Right ventricle myocardium superior (tissue), 1 donor: ENCODE results near the gene LRRC74A. TPM values are rescaled to one million over a fixed set of nuclear protein-coding genes. Genes with fewer than 3 reads are reported as not detected.

Experiments used
- ATAC-seq: fragments of 200-7000 bp; cut with Tn5 transposase; one replicate; pipeline ENCODE4 v1.9.1; 2020; ENCODE audit warnings: mild to moderate bottlenecking; ENCODE audit not compliant: poor library complexity
- DNase-seq: peaks from one replicate; pipeline ENCODE4 v3.0.0-alpha.2; 2020
- intact Hi-C: fragments of 100-400 bp; cut with DNase I; formaldehyde crosslinking; loops from one replicate; pipeline ENCODE4 v1.11.2; 2022
- total RNA-seq: library from RNA; stranded (reverse); fragmentation: NEBNext Ultra II Directional; extraction: Animal tissue kit (Norgen Biotek cat#: 25700); gene quantifications from one replicate; pipeline ENCODE4 v1.2.1, GENCODE V29; 2021
- donor health status: DM: no; HTN: yes; CAD: no; lungs with severe emphysema.

The LRRC74A gene
- total RNA-seq, 1 donor from 2014 or later, result not detected

DNA sequence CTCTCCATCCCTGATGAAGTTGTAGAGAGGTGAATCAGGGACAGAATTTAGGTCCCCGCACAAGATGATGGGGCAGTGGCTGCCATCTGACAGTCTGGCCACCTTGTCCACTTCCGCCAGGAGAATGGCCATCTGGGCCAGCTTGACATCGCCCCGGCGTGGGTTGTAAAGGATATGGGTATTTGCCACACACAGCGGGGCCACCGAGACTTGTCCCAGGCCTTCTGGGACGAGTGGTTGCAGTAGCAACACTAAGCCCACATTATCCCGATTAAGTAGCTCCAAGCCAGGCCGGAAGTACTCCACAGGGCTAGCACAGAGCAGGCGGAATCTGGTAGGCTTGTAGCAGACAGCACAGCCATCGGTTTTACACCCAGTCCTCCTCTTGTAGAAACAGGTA, 19.8 kb upstream of the LRRC74A start:
- ATAC-seq (no peak), DNase-seq (no peak)
- intact Hi-C loops, result no loop called here

DNA sequence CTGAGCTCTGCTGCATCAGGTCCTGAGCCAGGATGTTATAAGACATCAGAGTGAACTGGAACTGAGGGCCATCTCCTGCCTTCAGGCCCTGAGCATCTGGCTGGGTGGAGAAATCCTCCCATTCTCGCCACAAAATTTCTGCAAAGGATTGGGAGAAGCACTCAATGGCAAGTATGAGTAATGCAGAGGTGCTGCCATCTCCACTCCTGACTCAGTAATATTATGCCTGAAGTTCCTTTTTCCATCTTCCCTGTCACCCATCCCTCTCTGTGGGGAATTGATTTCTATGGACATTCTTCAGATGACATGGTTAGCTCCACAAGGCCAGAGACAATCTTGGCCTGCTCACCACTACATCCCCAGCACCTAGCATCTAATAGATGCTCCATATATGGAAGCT, 18.2 kb upstream of the LRRC74A start:
- intact Hi-C loops, result no loop called here
- ATAC-seq (no peak), DNase-seq (no peak)

DNA sequence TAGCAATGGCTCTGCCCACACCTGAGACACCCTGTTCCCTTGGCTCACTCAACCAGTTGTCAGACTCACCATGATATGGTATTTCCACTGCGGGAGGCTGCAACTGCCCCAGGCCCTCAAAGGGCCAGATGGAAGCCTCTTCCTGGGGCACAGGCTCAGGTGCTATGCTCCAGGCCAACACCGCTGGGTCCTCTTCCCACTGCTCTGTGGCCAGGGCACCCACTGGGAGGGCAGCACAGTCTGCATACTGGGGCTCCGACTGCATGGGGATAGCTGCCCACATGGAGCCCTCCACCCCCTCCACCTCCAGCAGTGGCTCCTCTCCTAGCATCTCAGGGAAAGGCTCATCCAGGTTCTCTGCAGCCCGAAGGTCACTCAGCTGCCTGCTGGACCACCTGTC, 17.2 kb upstream of the LRRC74A start:
- intact Hi-C loops, result no loop called here
- ATAC-seq (no peak), DNase-seq (no peak)

DNA sequence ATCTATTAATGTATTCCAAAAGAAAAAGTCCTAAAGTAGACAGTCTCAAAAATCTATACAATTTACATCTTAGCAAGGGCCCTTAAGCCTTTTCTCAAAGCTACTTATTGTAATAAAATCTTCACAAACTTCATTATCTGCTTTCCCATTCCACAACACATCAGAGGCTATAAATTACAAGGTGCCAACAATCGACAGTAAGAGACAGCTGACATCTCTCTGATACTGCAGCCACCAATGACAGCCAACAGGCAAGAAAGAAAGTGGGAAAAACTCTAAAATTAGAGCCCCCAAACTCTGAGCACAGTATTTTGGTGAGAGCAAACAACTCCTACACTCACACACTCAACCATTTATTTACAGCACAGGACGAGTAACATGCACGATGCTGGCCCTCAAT, 15.7 kb upstream of the LRRC74A start:
- ATAC-seq, result no peak
- intact Hi-C loops, result no loop called here
- DNase-seq, result no peak

DNA sequence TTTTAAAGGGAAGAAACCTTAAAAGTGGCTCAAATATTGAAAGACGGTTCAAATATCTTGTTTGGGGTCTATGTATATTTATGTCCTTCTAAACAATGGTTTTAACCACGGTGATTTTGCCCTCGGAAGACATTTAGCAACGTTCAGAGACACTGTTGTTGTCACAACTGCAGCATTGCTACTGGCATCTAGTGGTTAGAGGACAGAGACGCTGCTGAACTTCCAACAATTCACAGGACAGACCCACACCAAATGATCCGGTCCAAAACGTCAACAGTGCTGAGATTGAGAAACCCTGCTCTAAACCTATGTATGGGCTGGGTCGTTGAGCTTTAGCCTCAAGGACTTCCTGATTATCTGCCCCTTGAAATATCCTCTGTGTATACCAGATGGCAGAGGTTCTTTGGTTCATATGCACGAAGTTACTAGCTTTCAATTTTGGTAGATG, 15.2 kb upstream of the LRRC74A start:
- ATAC-seq (peak; percentile 32), DNase-seq (no peak)
- intact Hi-C loops, result no loop called here

DNA sequence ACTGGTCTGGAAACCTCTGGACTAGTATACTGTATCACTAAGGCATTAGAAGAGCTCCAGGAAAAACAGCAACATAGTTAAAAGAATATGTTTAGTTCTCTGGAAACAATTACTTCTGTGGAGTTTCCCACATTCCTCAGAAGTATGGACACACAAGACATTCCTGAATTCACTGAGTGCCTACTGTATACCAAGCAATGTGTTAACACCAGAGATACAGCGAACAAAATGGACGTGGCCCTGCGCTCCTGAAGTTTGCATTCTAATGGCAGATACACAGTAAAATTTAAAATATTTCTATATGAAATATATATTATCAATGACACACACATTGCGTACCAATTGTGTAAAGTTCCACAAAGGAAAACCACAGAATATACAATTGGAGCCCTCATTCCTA, 14.6 kb upstream of the LRRC74A start:
- intact Hi-C loops, result no loop called here
- ATAC-seq, result no peak
- DNase-seq, result no peak

DNA sequence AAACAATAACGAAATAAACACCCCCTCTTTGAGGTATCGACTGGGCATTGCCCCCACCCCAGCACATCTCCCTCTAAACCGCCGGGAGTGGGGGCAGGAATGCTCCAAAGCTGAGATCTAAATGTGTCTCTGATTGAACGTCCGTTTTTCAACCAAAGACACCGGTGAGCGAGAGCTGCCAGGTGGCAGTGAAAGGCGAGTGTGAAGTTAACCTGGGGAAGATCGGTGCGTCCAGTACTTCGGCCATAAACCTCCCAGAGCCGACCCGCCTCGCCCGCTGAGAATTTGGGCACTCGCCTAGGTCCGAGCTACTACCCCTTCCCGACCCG, 14.2 kb upstream of the LRRC74A start:
- ATAC-seq (peak; percentile 6), DNase-seq (no peak)
- intact Hi-C loops, result no loop called here

DNA sequence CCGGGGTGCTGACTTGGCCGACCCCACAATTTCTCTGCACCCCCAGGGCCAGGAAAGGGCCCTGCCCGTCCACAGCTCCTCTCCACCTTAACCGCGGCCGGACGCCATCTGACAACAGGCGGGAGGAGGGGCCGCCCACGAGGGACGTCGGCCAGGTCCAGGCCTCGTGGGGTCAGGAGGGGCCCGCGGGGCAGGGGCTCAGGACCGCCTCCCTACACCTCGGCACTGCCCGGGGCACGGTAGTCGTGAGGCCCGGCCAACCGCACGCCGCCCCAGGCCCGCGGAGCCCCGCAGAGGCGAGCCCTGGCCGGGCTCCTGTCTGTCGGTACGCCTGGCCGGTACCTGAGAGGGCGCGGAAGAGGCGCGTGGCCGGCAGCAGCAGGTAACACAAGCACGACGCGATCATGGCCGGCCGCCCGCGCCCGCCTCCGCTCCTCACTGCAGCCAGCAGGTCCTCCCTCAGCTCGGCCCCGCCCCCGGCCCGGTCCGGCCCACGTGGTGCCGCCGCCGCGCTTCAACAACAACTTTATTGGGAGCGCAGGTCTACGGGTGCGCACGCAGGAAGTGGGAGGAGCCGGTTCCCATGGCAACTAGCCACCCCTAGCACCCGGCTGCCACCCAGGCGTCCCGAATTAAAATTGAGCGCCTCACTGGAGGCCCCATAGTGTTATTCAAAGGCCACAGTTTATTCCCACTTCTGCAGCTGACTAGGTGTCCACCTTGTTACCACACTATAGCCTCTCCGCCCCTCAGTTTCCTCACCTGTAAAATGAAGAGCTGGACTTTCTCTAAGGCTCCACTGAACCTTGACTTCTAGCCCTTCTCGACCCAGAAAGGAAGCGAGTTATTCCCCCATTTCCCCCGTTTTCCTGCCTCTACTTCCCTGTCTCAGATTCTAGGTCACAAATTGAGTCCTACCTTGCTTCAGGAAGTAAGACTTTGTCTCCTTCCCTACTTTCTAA, 13.5 kb upstream of the LRRC74A start, which contains the start of gene ANGEL1:
Gene ANGEL1, minus strand, starts transcription at position 461 of the 962 bp plus-strand sequence. Its CDS starts 55 bp downstream, at position 406.
- intact Hi-C loops, result no loop called here

DNA sequence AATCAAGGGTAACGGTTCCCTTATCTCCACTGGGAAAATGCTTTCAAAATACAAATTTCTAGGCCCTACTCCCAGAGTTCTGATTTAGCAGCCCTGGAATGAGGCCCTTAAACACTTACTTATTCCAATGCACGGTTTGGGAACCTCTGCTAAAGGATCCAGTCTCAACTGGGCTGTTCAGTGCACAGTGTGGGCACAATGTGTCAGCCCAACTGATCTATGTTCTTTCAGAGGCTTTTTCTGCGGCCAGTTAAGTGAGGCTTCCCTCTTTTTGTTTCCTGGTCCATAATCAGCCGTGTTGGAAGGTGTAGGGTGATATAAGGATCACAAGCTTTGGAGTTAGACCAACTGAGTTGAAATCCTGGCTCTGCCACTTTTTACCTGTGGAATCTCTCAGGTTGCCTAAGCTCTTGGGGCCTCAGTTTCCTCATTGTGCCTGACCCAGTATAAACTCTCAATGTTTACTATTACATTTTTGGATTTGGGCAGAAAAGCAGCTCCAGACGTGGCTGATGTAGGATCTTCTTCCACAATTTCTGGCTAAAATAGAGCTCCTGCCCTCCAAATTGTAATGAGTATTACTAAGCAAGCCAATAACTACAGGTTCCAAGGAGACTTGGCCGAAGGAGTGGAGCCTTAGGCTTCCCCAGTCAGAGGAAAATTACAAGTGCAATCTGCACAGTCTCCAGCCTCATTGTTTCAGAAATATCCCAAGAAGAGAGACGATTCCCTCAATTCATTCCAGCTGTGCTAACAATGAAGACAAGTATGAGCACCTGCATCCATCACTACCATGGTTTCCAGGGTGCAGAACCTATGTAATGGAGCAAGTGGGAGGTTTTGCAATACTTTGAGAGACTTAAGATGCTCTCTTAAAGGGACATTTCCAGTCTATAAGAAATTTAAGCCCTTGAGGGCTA, 11.2 kb upstream of the LRRC74A start:
- DNase-seq (no peak), ATAC-seq (no peak)
- intact Hi-C loops, result no loop called here

More for the DNA sequence above, 13.5 kb upstream of the LRRC74A start, which contains the start of gene ANGEL1:
- ATAC-seq (peak; percentile 95), DNase-seq (peak; percentile 98)

DNA sequence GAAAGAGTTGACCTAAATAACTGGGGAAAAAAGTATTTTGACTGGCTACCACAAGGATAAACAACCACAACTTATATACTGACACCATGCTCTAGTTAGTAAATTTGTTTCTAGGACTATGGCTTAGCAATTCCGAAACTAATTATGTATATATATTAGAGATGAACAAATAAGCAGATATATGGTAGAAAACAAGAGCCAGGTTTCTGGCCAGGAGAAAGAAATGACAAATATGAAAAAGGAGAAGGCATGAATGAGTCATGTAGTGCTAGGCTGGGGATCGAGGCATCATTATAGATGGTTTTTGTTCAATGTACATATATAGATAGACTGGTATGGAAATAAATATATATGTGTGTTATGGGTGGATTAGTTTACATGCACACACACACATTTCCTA, 5.5 kb upstream of the LRRC74A start:
- ATAC-seq (no peak), DNase-seq (no peak)
- intact Hi-C loops, result no loop called here

DNA sequence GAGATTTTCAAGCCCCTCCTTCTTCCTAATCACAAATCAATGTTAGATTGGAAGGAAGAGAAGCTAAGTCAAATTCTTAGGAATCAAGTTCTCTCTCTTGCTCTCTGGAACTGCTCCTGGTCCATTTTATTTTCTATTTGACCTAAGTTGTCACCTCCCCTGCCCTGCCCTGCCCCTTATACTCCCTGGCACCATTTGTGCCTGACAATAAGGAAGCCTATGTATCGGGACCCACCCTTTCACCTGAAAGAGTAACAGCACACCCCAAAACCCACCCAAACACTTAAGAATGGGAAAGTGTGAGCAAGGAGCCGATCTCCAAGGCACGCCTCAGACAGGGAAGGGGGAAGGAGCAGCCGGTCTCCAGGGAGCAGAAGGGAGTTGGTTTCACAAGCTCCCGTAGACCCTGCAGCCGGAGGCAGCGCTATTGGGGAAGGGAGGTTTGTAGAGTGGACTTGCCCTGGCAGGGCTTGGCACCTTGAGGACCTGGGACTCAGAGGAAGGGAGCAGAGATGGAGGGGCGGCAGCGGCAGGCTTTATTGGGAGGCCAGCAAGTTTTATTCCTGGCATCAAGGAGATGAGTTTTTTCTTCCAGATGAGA, 1.6 kb downstream of the LRRC74A start:
- ATAC-seq (peak; percentile 65), DNase-seq (peak; percentile 70)
- intact Hi-C loops, result no loop called here

DNA sequence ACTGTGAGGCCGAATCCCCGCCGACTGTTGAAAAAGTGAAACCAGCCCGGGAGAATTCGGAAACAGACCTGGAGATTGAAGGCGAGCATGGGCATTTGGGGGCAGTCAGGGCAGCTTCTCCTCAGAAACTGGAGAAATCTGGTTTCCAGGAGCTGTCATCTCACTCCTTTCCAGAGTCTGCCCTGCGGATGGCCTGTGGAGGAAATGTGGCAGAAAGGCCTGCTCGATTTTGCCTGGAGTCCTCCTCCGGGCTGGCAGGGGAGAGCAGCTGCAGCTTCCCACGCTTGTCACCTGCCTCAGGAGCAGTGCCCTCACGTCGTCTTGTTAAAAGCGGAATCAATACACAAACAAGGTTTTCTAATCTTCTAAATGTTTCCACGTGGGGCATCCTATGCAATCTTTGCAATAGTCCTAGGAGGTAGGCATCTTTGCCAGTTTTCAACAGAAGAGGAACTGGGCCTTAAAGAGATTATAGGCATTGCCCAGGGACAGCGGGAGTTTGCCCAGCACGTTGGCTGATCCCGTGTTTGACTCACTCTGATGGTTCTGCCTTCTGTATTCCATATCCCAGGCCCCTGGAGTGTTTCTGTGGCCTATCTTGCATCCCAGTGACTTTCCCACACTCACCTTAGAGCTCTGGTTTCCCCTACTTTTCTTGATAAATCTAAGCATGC, 2.3 kb downstream of the LRRC74A start:
- ATAC-seq, result no peak
- no peak for DNase-seq
- intact Hi-C loops, result no loop called here

DNA sequence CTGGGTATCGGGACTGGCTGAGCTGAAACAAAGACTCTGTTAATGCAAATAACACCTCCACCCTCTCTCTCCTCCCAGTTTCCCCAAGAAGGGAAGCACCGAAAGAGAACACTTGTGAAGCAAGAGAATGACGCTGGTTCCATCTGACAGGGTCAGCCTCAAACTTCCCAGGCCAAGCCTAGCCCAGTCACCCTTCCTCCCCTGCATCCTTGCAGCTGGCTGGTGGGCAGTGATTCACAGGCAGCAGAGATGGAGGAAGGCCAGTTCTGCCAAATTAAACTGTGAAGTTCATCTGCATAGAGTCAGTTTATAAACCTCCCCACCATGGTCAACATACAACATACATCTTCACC, 2.8 kb downstream of the LRRC74A start:
- ATAC-seq (peak; percentile 75), DNase-seq (peak; percentile 68)
- intact Hi-C loops, result no loop called here

DNA sequence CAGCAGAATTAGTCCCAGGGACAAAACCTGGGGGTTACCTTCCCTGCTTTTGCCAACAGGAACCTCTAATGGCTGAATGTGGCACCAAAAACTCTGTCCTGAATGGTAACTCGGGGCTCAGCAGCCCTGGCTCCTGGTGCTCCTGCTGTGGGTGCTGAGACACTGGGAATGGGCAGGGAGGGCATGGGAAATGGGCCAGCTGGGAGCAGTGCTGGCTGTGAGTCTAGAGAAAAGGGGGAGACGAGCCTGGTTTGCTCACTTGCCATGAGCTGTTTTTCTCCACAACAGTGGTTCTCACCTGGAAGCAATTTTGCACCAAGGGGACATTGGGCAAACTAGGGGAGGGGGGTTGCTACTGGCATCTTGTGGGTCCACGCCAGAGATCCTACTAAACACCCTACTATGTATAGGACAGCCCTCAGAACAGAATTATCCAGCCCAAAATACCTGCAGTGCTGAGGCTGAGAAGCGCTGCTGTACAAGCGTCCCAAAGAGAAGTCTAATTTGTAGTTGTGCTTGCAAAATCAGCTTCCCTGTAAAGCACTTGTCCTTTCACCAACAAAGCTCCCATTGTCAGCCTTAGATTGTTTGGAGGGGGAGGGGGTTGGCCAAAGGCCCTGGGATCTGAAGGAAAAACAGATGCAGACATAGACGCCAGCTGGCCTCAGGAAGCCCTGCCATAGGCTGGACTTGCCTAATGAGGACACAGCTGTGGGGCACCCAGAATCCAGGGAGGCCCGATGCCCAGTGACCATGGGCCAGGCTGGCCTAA, 3.6 kb downstream of the LRRC74A start:
- intact Hi-C loops, result no loop called here
- DNase-seq, result peak; percentile 92
- ATAC-seq, result peak; percentile 72

DNA sequence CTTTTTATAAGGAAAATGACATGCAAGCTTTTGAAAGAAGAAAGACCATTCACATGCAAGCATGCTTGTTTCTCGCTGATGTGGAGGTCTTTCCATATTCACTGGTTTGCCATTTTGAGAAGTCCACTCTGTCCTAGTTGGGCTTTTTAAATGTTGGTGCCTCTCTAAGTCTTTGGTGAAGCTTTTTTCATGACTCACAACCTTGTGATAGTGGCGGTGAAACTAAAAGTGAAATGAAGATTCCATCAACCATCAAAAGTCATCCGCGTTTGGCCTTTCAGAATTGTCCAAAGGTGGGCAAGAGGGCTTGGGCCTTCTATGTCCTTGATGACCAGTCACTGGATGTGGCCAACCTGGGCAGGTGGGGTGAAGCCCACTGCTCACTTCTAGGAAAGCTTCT, 4.3 kb downstream of the LRRC74A start:
- ATAC-seq (no peak), DNase-seq (no peak)
- intact Hi-C loops, result no loop called here

DNA sequence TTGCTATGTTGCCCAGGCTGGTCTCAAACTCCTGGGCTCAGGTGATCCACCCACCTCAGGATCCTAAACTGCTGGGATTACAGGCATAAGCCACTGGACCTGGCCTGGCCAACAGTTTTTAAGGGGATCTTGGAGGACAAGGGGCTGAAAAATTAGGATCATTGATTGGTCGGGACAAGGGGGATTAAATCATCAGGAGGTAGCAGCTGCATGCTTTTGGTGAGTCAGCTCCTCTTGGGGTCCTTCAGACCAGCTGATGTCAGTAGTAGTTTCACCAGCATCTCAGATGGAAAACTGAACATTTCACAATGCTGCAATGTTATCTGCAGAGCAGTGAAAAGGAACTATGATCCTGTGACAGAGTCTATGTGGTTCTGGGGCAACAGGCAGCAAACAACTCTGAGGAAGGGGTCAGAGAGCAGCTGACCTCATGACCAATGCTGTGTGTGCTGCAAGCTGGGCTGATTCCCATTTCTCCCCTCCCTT, 6.3 kb downstream of the LRRC74A start:
- DNase-seq (no peak), ATAC-seq (peak; percentile 47)
- intact Hi-C loops, result no loop called here

DNA sequence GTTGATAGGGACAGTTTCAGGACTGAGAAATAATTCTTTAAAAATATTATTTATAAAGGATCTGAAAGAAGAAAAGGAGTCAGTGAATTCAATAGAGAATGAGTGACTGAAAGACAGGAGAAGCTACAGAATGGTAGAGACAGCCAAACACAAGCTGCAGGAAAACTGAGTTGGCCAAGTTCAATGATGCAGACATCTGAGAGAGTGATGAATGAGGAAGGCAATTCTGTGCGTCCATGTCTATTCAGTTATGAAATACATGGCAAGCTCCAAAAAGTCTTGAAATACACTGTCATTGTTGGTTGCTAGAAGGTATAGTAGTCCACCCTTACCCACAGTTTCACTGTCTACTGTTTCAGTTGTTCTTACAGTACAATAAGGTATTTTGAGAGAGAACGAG, 6.8 kb downstream of the LRRC74A start:
- intact Hi-C loops, result no loop called here
- ATAC-seq (no peak), DNase-seq (no peak)

DNA sequence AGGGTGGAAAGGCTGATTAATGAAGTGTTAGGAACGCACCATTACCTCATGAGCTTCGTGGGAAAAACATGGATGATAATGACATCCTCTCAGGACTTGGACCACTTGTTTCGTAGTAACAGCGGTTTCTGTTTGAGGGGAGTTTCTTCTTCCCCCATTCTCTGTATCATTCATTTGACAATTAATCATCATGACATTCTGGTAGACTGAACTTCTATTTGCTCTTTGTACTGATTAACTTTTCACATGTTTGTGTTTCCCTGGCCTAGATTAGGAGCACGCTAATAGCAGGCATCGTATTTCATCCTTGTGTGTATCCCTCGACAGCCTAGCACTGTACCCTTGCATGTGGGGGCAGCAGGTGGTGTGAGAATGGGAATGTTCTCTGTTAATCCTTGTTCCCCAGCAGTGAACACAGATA, 8.0 kb downstream of the LRRC74A start:
- no peak for ATAC-seq
- intact Hi-C loops, result no loop called here
- DNase-seq, result no peak
